Fibroblast of skin of right quadriceps (primary cell): ENCODE results near the gene TRPM1.

Experiments used
- DNase-seq: peaks from one replicate; pipeline ENCODE4 v3.0.0-alpha.2; 2013

The TRPM1 gene

DNA sequence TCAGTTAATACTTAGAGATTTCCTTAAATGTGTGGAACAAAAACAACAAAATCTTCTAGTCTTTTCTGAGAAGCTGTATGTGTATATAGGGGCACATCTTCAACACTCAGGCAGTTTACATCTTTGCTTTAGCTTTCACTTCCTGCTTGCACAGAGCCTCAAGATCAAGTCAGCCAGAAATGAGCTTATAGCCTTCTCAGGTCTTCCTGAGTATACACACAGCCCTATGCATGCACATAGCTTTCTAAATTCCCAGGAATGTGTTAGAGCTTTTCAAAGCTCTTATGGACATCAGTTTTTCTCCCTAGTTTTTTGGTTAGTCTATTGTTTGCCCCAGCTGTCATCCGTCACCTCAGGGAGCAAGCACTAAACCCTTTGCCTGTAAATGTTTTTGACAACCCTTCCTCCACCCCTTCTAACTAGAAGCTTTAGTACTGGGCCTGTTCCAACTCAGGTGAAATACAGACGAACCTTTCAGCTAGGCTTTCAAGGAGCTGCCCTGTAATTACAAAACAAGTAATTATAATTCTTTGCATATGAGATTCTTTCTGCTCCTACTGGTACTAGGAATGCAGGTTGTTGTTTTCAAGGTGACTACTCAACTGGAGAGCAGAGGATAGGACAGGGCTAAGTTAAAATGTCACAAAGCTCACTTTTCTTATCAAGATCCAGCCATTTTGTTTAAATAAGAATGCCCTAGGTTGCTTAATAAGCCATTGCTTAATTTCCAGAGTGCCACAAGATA is 87.5 kb downstream of the TRPM1 start:
- no peak for DNase-seq

DNA sequence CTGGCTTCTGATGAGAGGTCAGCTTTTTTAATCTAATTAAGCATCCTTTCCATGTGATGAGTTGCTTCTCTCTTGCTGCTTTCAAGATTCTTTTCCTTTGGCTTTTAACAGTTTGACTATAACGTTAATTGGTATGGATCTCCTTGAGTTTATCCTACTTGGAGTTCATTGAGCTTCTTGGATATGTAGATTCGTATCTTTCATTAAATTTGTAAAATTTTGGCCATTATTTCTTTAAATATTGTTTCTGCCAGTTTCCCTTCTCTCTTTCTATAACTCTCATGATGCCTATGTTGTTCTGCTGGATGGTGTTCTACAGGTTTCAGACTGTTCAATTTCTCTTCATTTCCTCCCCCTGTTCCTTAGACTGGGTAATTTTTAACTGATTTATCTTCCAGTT is 89.1 kb downstream of the TRPM1 start:
- DNase-seq: no peak

DNA sequence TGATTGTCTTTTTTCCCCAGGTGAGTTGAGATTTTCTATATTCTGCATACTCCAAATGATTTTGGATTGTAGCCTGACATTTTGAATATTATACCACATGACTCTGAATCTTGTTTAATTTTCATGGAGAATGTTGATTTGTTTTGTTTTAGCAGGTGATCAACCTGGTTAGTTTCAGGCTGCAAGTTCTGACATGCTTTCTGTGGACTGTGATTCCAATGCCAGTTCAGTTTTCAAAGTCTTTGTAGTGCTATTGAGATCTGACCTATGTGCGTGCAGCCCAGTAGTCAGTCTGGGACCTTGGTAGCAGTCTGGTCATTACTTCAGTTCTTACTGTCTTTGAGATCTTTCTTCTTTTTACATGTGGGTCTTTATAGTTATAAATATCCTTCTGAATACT is 91.5 kb downstream of the TRPM1 start:
- DNase-seq: no peak

DNA sequence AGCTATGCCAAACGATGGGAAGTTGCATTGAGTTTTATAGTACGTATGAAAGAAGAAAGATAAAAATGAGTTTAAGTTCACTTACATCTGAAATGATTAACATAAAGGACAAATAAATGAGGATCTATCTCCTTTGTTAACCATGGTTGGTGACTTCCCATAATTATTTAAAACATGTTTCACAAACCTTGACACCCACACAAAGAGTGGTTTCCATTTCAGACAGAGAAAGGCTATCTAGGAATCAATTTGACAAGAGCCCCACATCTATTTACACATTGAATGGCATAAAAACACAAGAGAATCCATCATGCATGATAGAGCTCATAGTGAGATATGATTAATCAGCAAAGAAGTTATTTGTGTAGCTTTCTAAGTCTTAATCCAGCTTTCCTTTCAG is 95.9 kb downstream of the TRPM1 start:
- DNase-seq: no peak

DNA sequence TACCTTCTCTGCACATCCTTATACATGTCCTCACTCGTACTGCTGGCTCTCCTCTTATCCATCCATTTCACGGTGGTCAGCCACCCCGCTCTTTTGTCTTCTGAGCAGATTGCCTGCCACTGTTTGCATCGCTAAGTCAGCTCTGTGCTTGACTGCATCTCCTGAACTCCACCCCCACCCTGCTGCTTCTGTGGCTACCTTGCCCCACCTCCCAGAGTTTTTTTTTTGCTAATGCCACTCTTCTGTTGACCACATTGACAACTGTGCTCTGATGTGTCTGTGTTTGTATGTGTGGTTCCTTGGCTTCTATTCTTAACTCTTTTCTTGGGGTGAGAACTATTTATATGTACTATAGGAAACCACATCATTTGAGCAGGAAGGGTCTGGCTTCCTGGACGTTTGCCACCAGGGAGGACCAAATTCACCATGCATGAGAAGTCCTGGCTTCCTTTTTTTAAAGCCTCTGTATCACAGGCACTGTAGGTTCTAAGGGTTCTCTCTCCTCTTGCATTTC is 97.2 kb downstream of the TRPM1 start:
- DNase-seq: peak; percentile 45

DNA sequence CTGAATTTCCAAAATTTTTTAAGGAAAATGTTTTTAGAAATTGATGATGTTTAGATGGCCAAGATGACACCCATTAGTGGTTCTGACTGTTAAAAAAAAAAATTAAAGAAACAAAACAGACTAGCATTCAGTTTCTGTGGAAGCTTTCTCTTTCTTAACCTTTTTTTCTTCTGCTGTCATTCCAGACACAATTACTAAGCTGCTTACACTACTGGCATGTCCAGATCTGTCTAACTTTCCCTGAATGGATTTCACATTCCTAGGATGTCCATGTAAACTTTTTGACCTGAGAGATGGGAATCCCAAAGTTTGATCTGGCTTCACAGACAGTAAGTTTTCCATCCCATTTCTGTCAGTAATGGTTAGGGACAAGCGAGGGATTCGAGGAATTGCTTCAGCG is 99.8 kb downstream of the TRPM1 start:
- DNase-seq: peak; percentile 10

DNA sequence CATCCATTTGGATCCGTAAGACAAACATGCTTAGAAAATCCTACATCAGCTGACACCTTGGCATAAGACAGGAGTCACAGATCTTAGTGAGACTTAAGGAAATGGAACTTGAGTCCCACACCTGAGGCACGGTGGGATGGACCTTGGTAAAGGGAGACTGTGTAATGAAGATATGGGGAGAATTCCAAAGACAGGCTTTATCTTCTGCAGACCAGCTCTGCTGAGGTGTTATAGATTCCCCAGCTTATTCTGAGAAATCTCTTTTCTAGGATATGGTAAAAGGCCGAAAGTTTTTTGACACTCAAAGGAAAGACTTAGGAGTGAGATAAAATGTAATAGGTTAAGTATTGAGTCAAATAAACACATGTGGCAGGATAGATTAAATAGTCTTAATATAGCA is 101.8 kb downstream of the TRPM1 start:
- no peak for DNase-seq

DNA sequence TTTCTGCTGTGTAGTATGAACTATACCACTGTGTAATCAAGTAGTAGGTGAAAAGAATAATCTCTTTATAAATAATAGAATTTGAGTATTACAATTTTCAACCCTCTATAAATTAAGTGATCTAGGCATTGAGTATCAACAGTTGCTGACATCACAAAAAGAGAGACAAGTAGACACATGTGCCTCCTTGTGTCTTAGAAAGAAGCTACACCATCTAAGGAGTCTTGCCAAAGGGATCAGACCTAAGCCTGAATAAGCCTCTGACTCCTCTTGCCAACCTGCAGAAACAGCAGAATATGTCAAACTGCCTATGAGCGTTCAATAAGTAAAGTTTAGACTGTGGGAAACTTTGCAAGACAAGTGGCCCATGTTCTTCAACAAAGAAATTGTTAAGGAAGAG is 104.3 kb downstream of the TRPM1 start:
- no peak for DNase-seq

DNA sequence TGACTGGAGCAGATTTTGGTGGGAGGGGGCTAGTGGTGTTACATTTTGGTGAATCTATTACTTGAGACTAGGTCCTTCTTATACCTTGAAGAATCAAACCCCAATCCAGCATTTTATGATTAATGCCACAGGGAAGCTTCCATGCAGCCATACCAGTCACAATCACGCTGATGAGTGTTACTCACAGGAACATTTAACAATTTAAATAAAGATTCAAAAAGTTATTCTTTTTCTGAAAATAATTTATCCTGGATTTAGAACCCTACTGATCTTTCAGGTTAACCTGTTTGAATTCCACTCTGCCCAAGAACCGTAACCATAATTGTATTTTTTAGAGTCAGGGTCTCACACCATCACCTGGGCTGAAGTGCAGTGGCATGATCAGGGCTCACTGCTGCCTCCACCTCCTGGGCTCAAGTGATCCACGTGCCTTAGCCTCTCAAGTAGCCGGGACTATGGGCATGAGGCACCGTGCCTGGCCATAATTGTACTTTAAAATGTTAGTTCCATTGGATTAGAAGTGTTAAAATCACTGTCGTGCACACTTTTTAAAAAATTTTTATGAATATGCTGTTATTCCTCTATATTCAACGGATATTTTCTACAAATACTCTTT is 109.2 kb downstream of the TRPM1 start:
- DNase-seq: no peak

DNA sequence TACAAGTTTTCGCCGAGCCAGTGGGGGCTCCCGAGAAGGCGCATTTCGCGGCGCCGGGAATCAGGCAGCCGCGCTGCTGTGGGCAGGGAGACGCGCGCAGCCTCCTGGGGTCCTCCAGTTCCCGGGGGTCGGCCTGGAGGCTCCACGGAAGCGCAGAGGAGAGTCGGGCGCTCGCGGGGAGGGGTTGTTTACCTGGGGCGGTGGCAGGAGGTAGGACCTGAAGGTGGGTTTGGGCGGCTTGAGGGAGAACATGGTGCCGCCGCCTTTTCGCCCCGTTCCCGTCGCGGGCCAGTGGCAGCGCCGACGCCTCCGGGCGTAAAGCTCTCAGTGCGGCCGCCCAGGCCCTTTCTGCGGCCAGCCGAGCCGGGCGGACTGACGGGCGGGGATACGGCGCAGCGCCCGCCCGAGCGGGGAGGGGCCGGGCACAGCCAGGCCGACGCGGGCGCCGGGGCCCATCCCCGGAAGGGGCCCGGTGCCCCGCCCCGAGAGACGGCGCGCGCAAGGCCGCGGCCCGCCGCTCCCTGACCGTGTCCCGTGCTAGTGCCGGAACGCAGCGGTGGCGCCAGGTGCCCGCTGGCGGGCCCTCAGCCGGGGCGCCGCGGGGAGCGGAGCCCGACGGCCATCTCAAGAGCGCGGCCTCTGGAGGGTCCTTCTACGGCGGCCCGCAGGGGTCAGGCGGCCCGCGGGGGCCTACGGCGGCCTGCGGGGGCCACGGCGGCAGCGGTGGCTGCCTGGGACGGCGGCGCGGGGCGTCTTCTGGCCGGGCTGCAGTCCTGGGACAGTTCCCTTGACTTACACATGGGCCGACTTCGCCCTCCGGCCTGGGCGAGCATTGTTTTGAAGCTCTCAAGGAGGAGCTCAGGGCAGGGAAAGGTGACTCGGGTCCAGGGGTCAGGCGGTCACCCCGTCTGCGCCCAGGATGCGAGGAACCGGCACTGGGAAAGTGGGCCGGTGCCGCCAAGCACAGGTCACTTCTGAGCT is 110.0 kb downstream of the TRPM1 start, which contains the start of gene MTMR10:
Gene MTMR10, minus strand, starts transcription at position 374 of the 981 bp plus-strand sequence. Its CDS starts 122 bp downstream, at position 252.
- peak; percentile 76 for DNase-seq

DNA sequence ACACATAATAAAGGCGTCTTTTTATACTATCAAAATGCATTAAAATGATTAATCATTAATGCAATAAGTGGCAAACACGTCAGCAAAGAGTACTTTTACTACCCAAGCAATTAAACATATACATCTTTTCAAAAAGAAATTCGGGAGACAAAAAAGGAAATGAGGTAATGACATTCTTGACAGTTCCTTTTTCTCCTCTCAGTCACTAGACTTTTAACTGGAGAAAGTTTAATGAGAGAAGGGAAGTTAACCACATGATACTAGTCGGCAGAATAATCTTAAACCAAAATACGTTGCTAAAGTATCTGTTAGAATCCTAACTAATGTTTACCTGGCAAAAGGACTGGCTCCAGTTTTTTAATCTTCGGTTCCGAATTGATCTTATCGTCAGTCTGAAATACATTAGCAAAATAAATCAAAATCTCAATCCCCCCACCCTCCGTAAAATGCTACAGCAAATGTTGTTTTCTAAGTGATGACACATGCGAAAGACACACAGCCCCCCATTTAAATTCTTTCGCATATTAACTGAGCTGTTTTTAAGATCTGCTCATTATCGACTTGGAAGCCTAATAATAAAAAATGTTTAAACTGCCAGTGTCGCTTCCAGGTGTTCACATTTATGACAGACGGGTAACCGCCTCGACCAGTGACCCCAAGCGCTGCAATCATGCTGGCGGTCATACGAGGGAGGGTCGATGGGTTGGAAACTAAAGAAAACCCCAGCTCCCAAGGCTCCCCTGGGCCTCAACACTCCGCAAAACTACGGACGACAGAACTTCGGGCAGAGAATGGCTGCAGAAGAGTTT is 110.9 kb downstream of the TRPM1 start:
- peak; percentile 9 for DNase-seq

DNA sequence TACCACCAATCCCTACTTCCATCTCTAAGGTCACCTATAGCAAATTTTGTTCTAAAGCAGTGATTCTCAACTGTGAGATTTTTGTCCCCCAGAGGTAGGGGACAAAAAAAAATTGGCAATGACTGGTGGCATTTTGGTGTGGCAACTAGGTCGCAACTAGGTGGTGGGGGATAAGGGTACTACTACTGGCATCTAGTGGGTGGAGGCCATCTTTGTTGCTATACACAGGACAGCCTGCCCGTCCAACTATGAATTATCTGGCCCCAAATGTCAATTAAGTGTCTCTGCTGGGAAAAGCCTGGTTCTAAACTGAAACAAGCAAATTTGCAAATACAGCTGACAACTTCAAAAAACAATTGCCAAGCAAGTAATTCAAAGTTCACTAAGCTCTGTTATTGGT is 111.5 kb downstream of the TRPM1 start:
- peak; percentile 5 for DNase-seq

DNA sequence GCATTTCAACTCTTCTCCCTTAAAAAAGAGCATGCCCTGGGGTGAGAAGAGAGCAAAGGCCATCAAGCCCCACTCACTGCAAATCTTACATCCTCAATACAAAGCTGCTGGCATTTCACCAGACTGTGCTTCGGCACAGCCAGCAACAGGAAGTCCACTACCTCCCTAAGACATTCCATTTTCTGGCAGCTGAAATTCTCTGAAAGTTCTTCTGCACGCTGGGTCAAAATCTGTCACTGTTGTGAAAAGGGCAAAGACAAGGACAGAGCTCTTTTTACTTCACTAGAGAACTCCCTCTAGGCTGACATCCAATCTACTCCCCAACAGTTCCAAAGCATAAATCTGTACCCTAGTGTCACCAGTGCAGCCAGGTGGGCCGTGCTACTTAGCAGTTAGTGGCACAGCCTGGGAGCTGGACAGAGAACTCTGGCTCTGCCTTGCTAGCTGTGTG is 116.4 kb downstream of the TRPM1 start:
- DNase-seq: peak; percentile 21

DNA sequence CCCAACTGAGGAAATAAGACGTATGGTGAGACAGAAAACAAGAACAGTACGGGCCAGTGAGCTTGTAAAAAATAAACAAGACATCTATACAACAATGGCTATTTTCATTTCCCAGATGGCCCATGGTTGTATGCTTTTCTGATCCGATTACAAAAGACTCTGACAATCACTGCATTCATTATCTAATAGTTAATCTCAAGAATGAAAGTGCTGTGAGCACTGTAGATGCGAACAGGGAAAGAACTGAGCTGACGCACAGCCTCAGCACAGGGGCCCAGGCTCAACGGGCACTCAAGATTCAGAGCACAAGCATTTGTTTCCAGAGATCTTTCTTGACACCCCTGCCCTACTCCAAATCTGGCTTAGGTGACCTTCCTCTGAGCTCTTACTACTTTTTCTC is 117.0 kb downstream of the TRPM1 start:
- DNase-seq: no peak

DNA sequence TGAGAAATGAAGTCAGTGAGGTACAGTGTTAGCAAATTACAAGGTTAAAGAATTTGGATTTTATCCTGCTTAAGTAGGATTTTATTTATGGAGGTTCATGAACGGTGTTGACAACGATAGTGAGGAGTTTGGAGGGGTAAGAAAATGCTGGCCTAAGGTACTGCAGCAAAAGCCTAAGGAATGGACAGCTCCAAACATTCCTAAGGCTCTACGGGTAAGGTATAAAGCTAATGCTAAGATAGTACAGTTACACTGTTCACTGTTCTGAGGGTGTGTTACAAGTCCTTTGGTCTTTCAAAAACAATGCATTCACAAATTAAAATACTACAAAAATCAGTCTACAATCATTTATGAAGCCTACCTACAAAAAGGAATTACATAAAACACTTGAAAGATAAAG is 117.4 kb downstream of the TRPM1 start:
- no peak for DNase-seq

DNA sequence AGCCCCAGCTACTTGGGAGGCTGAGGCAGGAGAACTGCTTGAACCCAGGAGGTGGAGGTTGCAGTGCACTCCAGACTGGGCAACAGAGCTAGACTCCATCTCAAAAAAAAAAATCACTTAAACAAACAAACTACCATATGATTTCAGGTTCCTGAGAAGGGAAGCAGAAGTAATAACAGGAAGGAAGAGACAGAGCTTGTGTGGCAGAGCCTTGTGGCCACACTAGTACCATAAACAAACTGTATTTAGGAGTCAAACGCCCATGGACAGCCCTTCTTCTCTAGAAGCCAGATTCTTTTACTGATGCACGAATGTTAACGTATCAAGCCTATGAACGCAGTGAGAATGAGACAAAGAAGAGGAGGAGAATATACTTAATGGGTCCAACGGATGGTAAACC is 122.1 kb downstream of the TRPM1 start:
- no peak for DNase-seq

DNA sequence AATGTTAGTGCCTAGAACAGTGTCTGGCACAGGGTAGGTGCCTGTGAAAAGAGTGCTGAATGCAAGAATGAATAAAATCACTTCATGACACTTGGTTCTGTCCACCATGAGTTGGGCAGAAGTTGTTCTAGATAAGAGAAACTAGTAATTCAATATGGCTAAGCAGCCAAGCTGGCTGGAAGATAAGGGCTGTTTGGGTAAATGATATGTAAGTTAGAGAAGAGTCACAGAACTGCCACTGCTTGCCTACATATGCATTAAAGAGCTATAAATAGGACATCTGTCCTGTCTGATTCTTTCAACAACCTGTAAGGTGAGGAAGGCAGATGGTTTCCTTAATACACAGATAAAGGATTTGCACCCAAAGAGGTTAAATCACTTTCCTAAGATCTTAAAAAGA is 123.2 kb downstream of the TRPM1 start:
- DNase-seq: no peak

DNA sequence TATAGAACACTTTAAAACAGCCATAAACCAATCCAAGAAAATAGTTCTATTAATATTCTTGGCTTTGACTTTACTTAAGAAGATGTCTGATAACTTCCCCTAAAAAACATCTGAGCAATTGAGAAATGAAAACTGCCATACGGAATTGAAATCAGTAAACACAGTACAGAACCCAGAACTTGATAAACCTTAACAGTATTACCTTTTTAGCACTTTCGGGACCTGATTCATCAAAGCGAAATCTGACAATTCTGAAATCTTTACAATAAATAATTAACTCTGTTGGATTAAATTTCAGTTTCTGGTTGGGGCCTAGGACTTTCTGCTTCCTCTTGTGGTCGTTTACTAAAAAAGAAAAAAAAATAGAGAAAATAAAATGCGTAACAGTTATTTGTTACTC is 127.4 kb downstream of the TRPM1 start:
- DNase-seq: no peak

DNA sequence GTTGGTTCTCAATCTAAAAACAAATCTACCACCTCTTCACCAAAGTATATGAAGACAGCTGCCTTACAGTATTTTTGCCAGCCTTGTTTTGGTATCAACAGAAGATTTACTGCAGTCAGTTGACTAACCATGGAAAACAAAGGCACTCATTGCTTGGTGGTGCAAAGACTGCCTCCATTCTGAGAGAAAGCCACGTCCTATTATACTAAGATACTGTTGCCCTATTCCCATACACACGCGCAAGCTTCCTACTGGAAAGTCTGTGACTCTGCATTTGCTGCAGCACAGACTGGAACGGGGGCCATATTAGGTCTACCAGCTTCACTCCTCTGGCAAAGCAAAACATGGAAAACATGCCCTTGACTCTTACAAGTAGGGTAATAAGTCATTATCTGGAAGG is 128.1 kb downstream of the TRPM1 start:
- no peak for DNase-seq

DNA sequence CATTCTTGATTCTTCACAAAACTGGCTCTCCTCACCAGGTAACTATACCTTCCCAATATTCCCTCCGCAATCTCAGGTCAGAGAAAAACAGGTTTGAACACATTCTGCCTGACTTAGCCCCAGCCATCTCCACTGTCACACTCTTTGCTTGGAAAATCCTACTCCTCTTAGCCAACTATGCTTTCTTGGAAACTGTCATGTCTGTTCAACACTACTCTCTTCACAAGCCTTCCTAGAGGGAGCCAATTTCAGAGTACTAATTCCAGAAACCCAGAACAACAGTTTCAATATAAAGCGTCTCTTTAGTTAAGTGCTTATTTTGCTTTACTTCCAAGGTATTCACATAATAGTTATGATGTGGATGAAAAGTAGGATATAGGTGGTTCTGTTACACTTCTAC is 131.8 kb downstream of the TRPM1 start:
- DNase-seq: no peak

DNA sequence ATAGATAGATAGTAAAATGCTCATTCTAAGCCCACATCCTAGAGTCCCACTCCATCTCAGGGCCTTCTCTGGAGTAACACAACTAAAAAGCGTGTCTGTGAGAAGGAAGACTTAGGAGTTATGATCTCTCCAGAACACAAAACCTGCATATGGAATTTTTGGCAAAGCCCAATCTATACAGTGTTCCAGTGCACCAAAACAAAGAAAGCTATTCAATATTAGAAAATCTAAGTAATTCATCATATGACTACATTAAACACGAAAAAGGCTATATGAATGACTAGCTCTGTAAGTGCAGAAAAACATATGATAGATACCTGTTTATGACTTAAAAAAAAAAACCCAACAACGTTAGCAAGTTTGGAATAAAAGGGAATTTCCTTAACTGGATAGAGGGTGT is 137.8 kb downstream of the TRPM1 start:
- DNase-seq: no peak

DNA sequence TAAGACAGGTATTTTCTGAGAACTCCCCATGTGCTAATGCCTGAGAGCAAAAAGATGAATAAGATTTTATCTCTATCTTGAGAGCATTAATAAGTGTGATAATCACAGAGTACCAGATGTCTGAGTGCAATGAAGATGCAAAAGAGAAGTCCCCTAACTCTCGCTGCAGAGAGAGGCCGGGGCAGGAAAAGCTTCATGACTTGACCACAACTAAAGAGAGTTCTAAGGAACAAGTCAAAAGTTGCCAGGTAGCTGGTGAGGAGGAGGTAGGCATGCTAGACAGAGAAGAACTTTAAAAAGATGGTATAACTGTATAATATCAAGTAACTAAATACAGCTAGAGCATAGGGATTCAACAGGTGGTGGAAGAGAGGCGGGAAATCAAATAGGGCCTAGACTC is 138.9 kb downstream of the TRPM1 start:
- no peak for DNase-seq
